ENCODE data around the gene TMEM143.
"Not testable (repeated sequence)": the region's sequence is repeated elsewhere in the genome, so short reads cannot be mapped to it uniquely, and the experiment has no call there.

DNA sequence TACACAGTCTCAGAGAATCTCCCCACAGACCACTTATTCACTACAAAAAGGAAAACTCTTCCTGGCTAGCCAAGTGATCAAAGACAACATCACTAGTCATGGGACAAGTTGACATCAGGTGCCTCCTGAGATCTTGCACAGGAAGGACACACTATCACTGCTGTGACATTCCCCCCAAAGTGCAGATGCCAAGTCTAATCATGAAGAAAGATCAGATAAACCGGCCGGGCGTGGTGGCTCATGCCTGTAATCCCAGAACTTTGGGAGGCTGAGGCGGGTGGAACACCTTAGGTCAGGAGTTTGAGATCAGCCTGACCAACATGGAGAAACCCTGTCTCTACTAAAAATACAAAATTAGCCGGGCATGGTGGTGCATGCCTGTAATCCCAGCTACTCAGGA lies 54.0 kb downstream of the TMEM143 start:
- not testable (repeated sequence) for TF ChIP-seq CTCF (IDR thresholded peaks at IDR 0.05); POLR2AphosphoS5 (IDR thresholded peaks at IDR 0.05; ENCODE audit: low read depth, low read length)
- TF ChIP-seq, protein P1, sequence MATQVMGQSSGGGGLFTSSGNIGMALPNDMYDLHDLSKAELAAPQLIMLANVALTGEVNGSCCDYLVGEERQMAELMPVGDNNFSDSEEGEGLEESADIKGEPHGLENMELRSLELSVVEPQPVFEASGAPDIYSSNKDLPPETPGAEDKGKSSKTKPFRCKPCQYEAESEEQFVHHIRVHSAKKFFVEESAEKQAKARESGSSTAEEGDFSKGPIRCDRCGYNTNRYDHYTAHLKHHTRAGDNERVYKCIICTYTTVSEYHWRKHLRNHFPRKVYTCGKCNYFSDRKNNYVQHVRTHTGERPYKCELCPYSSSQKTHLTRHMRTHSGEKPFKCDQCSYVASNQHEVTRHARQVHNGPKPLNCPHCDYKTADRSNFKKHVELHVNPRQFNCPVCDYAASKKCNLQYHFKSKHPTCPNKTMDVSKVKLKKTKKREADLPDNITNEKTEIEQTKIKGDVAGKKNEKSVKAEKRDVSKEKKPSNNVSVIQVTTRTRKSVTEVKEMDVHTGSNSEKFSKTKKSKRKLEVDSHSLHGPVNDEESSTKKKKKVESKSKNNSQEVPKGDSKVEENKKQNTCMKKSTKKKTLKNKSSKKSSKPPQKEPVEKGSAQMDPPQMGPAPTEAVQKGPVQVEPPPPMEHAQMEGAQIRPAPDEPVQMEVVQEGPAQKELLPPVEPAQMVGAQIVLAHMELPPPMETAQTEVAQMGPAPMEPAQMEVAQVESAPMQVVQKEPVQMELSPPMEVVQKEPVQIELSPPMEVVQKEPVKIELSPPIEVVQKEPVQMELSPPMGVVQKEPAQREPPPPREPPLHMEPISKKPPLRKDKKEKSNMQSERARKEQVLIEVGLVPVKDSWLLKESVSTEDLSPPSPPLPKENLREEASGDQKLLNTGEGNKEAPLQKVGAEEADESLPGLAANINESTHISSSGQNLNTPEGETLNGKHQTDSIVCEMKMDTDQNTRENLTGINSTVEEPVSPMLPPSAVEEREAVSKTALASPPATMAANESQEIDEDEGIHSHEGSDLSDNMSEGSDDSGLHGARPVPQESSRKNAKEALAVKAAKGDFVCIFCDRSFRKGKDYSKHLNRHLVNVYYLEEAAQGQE (IDR thresholded peaks at IDR 0.05; ENCODE audit: insufficient read depth in 1 of 2, low read depth in 2 of 2, low read length in 1 of 2), result not testable (repeated sequence)
